GM20431 (cell line): ENCODE measurements around the gene UBE2L6.
"Not testable (repeated sequence)": the region's sequence is repeated elsewhere in the genome, so short reads cannot be mapped to it uniquely, and the experiment has no call there.

Source experiments
- in situ Hi-C: fragments of 300-500 bp; cut with MseI, MboI; formaldehyde crosslinking; loops from one replicate; pipeline ENCODE4 v1.15.0; 2020; ENCODE audit warnings: low sequenced_read_pairs; ENCODE audit not compliant: unreplicated experiment

UBE2L6 gene

GRCh38 chr11:57534449-57534848 lies 33.0 kb downstream of the UBE2L6 start:
- in situ Hi-C loops: not testable (repeated sequence)

DNA sequence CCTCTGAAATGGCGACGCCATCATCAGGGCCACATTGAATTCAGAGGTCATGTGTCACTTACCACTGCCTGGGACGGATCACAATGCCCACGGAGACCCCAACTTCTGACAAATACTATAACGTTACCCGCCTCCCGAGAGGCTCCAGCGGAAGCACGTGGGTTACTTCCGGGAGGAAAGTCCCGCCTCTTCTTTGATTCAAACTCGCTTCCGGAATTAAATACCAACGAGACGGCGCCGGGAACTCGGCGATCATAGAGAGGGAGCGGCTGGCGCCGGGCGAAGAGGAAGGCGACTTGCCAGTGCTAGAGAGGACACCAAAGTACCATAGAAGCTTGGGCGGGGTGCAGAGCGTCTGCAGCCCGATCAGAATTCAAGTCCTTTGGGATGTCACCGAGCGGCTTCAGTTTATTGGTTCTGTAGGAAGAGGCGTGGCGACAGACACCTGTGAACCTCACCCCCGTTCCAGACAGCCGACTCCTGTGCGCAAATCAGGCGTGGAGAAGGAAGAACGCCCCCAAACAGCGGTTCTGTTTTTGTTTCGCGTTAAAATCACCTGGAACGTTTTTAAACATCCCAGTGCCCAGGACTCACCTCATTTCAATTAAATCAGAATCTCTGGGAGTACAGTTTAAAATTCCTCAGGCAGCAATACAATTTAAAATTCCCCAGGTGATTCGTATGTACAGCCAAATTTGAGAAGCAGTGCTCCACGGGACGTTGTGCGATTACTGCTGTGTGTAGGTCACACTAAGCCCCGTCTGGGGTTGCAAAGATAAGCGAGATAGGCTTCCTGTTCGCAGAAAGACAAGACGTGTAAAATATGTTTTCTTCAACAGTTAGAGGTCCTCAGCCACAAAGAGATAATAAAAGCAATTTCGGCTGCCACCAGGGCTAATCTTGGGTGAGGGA lies 36.6 kb downstream of the UBE2L6 start, which contains the start of gene TIMM10:
TSS of gene TIMM10 (minus strand) at position 159 of the 912 bp plus-strand sequence. CDS start 565 bp downstream, outside the sequence.
- in situ Hi-C loops: no loop called here

GRCh38 chr11:57530215-57530595 lies 37.3 kb downstream of the UBE2L6 start:
- in situ Hi-C loops: no loop called here

DNA sequence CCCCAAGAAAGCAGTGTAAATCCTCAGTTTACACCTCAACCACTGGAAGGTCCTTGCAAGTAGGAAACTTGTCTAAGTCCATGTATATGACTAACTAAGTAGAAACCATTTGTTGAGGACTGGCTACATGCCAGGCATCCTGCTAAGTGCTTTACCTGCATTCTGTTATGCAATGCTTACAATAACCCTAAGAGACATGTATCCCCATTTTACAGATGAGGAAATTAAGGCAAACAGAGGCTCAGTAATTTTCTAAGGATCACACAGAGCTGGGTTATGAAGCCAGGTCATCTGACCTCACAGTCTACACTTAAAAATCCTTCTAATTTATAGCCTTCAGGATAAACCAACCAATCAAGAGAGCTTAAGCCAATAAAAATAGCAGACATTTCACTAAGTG lies 38.5 kb downstream of the UBE2L6 start:
- in situ Hi-C loops: no loop called here

DNA sequence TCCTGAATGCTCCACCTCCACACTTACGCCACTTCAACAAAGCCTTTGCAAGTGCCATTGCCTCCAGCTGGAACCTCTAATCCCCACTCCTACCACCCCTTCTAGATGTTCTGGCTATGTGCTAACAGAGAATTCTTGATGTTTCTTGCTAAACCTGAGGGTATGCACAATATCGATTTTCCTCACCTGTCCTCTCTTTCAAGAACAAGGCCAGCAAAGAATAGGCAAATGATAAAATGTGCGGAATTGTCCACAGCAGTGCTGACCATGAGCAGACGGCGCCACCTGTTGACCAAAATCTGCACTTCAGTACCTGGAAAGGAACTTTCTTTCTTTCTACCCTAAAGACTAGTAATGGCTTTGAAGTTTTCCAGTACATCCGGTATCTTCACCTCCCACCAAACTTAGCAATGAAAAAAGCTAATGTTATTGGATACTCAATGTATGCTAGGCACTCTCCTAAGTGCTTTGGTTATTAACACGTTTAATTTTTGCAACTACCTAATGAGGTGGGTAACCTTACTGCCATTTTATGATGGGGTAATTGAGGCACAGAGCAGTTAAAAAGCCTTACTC lies 40.3 kb downstream of the UBE2L6 start:
- in situ Hi-C loops: no loop called here

- in situ Hi-C loops: no loop called here
Observed at GRCh38 chr11:57523419-57523818, 44.1 kb downstream of the UBE2L6 start.

DNA sequence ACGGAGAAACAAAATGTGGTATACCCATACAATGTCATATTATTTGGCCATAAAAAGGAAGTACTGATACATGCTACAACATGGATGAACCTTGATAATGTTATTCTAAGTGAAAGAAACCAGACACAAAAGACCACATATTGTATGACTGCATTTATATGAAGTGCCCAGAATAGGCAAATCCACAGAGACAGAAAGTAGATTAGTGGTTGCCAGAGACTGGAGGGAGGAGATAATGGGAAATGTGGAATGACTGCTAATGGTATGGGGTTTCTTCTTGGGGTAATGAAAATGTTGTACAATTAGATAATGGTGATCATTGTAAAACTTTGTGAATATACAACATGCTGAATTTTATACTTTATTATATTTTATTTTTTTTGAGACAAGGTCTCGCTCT lies 46.4 kb downstream of the UBE2L6 start:
- in situ Hi-C loops: no loop called here

GRCh38 chr11:57516061-57516443 lies 51.4 kb downstream of the UBE2L6 start:
- in situ Hi-C loops: no loop called here

DNA sequence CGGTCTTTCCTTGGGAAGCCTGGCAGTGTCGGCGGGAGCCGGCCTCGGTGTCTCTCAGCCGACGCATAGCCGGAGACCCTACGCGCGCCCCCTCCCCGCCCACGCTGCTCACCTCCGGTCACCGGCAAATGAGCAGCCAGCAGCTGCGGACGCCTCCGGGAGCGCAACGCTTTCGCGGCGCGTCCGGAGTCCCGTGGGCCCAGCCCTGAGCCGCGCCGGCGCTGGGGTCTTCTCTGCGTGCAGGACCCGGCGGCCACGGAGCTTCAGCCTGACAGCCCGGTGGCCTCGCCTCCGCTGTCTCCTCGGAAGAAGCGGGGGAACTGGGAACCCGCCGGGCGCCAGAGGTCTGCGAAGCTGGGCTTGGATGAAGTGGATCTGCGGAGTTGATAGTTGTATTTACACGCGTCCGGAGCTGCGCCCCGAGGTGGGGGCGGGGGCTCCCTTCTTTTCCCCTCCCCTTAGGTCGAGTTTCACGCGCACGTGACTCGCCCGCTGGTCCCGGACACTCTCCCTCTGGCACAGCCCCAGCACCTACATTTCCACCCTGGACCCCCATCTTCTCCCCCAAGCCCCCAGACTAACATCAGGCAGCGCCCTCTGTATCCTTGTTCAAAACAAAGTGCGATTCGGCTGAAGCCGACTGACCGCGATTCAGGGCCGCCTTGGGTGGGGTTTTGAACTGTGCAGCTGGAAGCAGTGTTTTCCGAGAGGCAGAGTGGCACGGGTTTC lies 52.0 kb downstream of the UBE2L6 start, which contains the start of gene SLC43A1:
TSS of gene SLC43A1 (minus strand) at position 371 of the 729 bp plus-strand sequence. CDS start 1,591 bp downstream, outside the sequence.
- in situ Hi-C loops: no loop called here

DNA sequence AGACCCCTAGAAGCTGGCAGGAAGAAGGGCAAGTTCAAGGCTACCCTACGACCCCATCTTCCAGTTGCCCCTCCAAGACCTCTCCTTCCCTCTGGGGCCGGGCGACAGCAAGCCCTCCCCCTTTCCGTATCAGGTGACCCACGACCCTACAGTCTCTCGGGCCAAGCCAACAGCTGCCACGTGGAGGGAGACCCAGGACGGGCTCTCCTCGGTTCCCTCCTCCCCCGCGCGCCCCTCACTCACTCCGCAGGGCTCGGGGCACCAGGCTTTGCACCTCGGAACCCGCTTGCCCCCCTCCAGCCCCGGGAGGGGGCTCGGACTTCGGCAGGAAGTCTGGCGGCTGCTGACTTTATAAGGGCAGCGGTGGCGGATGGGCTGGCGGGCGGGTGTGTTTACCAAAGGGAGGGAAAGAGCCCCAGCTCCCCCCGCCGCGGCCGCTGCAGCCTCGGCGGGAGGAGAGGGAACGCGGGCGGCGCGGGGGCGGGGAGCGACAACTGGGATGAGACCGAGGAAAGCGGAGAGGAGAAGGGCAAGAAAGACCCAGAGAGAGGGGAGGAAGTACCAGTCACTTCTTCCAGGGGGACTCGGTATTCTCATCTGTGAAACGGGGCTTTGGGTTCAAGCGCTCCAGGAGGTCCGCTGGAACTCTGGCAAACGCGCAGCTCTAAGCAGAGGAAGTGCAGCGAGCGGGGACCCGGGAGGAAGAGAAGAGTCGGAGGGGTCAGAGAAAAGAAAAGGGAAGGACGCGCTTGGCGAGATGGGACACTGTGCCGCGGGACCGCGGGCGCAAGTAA lies 52.7 kb downstream of the UBE2L6 start:
- in situ Hi-C loops: no loop called here

GRCh38 chr11:57513911-57514537 lies 53.4 kb downstream of the UBE2L6 start:
- in situ Hi-C loops: no loop called here

- in situ Hi-C loops: no loop called here
Observed at GRCh38 chr11:57513452-57513795, 54.0 kb downstream of the UBE2L6 start.

DNA sequence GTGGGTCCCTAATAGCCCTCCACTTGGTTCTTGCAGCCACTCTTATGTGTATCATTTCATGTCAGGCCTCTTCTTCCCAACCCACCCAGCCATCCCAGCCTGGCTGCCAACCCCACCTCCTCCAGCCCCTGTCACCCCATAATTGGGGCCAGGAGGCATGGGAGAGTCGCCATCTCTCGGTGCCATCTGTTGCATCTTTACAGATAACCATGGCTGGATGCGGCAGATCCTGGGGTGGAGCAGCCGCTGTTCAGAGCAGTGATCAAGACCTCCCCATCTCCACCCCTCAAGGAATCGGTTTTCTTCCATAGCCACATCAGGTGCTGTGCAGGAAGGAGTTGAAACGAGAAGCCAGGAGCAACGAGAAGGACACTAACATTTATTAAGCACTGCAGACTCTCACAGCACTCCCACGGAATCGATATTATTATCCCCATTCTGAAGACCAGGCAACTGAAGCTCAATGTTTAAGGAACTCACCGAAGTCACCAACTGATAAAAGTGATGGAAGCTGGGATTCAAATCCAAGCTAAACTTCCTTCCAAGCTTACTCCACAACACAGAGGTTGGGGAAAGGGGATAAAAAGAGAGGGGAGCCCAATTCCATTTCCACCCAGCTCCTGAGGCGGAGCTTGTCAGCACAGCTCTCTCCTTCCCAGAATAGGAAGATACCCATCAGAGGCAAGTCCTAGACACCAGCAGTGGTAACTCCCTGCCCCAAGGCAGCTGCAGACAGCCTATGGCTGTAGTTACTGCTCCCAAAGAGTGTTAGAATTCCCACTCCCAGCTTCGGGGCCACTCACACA lies 54.6 kb downstream of the UBE2L6 start:
- in situ Hi-C loops: no loop called here

DNA sequence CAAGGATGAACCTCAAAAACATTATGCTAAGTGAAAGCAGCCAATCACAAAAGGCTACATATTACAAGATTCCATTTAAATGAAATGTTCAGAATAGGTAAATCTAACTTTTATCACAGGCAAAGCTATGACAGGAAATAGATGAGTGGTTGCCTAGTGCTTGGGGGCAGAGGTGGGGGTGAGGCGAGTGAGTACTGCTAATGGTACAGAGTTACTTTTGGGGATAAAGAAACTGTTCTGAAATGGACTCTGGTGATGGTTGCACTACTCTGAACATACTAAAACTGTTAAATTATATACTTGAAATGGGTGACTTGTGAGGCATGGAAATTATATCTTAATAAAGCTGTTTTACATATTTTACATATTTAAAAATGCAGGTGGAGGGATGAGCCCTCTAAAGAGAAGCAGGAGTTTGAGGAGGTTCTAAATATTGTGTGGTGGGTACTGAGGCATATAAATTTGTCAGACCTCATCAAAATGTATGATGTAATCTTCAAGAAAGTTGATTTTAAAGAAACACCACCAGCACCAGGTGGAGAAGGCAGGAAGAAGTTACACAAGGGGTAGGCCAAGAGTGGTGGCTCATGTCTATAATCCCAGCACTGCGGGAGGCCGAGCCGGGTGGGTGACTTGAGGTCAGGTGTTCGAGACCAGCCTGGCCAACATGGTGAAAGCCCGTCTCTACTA lies 55.6 kb downstream of the UBE2L6 start:
- in situ Hi-C loops: no loop called here

GRCh38 chr11:57508341-57509170 lies 58.9 kb downstream of the UBE2L6 start:
- in situ Hi-C loops: no loop called here

GRCh38 chr11:57506522-57506921 lies 61.0 kb downstream of the UBE2L6 start:
- in situ Hi-C loops: no loop called here

- in situ Hi-C loops: no loop called here
Observed at GRCh38 chr11:57504511-57504910, 63.0 kb downstream of the UBE2L6 start.
